HepG2 (cell line): ENCODE data around the gene OR51E2. TPM values are rescaled to one million over a fixed set of nuclear protein-coding genes. Genes with fewer than 3 reads are reported as not detected.

Source experiments
- ATAC-seq: fragments of 200-7000 bp; cut with Tn5 transposase; 3 replicates; pipeline ENCODE4 v1.9.1; 2020; ENCODE audit warnings: mild to moderate bottlenecking, moderate library complexity
- BruUV-seq: library from RNA; stranded (reverse); fragments of 400-500 nt; replicated peaks from 2 replicates; lab custom pipeline; 2021; lab: Mats Ljungman, UMichigan
- CTCF ChIA-PET: fragments of 300-600 bp; formaldehyde crosslinking; extraction: SDS; loops from one replicate; lab custom pipeline; 2021; ENCODE audit warnings: low total read pairs, inconsistent platforms, low intra/inter-chr PET ratio; lab: Yijun Ruan, JAX
- POLR2A ChIA-PET: fragments of 350-600 bp; sonication (Branson Sonifier 250); formaldehyde crosslinking; loops from one replicate; lab custom pipeline; 2020; ENCODE audit warnings: antibody characterized with exemption, inconsistent platforms; lab: Yijun Ruan, JAX
- DNase-seq: peaks from one replicate; pipeline ENCODE4 v3.0.0-alpha.2; 2015; ENCODE audit warnings: low spot score
- FAIRE-seq: peaks from 3 replicates; lab custom pipeline; 2011; peaks lifted over from hg19 to GRCh38; lab: Jason Lieb, UNC
- H2AFZ ChIP-seq: one replicate; pipeline ENCODE4 v1.6.1; 2011; ENCODE audit warnings: low read length, inconsistent platforms
- H3K27ac ChIP-seq: fragments of 300-600 bp; 3 replicates; pipeline ENCODE4 v1.8.0; 2011; ENCODE audit warnings: mixed run types, mild to moderate bottlenecking, mixed read lengths, low read length, inconsistent platforms; ENCODE audit not compliant: insufficient read depth; ENCODE audit errors: extremely low read length
- H3K27me3 ChIP-seq, 2 experiments: fragments of 200-600 bp in 1 of 2; 2 replicates in 1 of 2; 3 replicates in 1 of 2; pipeline versions ENCODE4 v1.6.0 to v1.8.0; 2011; ENCODE audit warnings: low read length in 2 of 2, mild to moderate bottlenecking in 2 of 2, moderate library complexity in 2 of 2, inconsistent platforms in 1 of 2; ENCODE audit not compliant: insufficient read depth in 2 of 2, control insufficient read depth in 1 of 2
- H3K36me3 ChIP-seq, 2 experiments: fragments of 200-600 bp in 1 of 2; replicated peaks in 1 of 2; 2 replicates in 1 of 2; 3 replicates in 1 of 2; pipeline versions ENCODE4 v1.5.1 to v1.8.0; 2011; ENCODE audit warnings: low read length in 2 of 2, inconsistent platforms in 1 of 2; ENCODE audit not compliant: insufficient read depth in 2 of 2, control insufficient read depth in 1 of 2
- H3K4me1 ChIP-seq: 2 replicates; pipeline ENCODE4 v1.5.1; 2012; ENCODE audit warnings: low read length, inconsistent platforms; ENCODE audit not compliant: insufficient read depth
- H3K4me2 ChIP-seq: 2 replicates; pipeline ENCODE4 v1.6.0; 2011; ENCODE audit warnings: low read depth, low read length, inconsistent platforms
- H3K4me3 ChIP-seq, 3 experiments: fragments of 200-600 bp in 1 of 3; sonication (generic), shearing (Covaris generic) in 1 of 3; replicated peaks in 1 of 3; 2 replicates each; pipeline ENCODE4 v1.5.1; 2011 to 2016; ENCODE audit warnings: low read length in 3 of 3, inconsistent platforms in 2 of 3, low read depth in 2 of 3, mild to moderate bottlenecking in 2 of 3, control low read depth in 1 of 3, mixed read lengths in 1 of 3; ENCODE audit not compliant: insufficient read depth in 1 of 3
- H3K79me2 ChIP-seq: one replicate; pipeline ENCODE4 v1.6.1; 2011; ENCODE audit warnings: low read length, inconsistent platforms; ENCODE audit not compliant: insufficient read depth
- H3K9ac ChIP-seq: 2 replicates; pipeline ENCODE4 v1.6.0; 2011; ENCODE audit warnings: mild to moderate bottlenecking, low read depth, low read length, inconsistent platforms; ENCODE audit not compliant: insufficient read depth
- H3K9me3 ChIP-seq: 2 replicates; pipeline ENCODE4 v1.5.1; 2012; ENCODE audit warnings: mild to moderate bottlenecking, low read length
- H4K20me1 ChIP-seq: 2 replicates; pipeline ENCODE4 v1.6.0; 2011; ENCODE audit warnings: inconsistent platforms, mild to moderate bottlenecking, low read length, moderate library complexity; ENCODE audit not compliant: insufficient read depth
- EEA1 ChIP-seq: sonication (generic); formaldehyde crosslinking; IDR thresholded peaks from 2 replicates; pipeline ENCODE4 v1.5.1; 2020; ENCODE audit warnings: mild to moderate bottlenecking, missing genetic modification reagents, borderline replicate concordance
- IKZF4 ChIP-seq: sonication (generic); formaldehyde crosslinking; IDR thresholded peaks from 2 replicates; pipeline ENCODE4 v1.5.1; 2020; ENCODE audit warnings: borderline replicate concordance, mild to moderate bottlenecking, low read depth, missing genetic modification reagents; ENCODE audit errors: not compliant biosample characterization
- KAT2B ChIP-seq: fragments of 150-350 bp; IDR thresholded peaks from 2 replicates; pipeline ENCODE4 v1.6.1; 2014; ENCODE audit warnings: low read depth, low read length, borderline replicate concordance
- KLF15 ChIP-seq: sonication (generic); formaldehyde crosslinking; IDR thresholded peaks from 2 replicates; pipeline ENCODE4 v1.8.1; 2023; ENCODE audit warnings: borderline replicate concordance, mild to moderate bottlenecking, inconsistent platforms, missing genetic modification reagents, mixed read lengths
- MED13 ChIP-seq: sonication (generic); formaldehyde crosslinking; IDR thresholded peaks from 2 replicates; pipeline ENCODE4 v1.5.0; 2020; ENCODE audit warnings: missing genetic modification reagents
- MED8 ChIP-seq: sonication (generic); formaldehyde crosslinking; IDR thresholded peaks from 2 replicates; pipeline ENCODE4 v1.8.1; 2023; ENCODE audit warnings: mild to moderate bottlenecking, missing genetic modification reagents; ENCODE audit not compliant: insufficient replicate concordance
- MIER3 ChIP-seq: IDR thresholded peaks from 2 replicates; pipeline ENCODE4 v1.6.1; 2016; ENCODE audit warnings: missing compliant biosample characterization, borderline replicate concordance
- NFIC ChIP-seq: IDR thresholded peaks from 2 replicates; pipeline ENCODE4 v1.6.1; 2012; ENCODE audit warnings: mild to moderate bottlenecking, low read length, inconsistent platforms
- PTBP1 ChIP-seq: fragments of 200-400 bp; formaldehyde crosslinking; IDR thresholded peaks from 2 replicates; pipeline ENCODE4 v1.6.1; 2018; ENCODE audit warnings: low read length, low read depth; ENCODE audit not compliant: poor library complexity, severe bottlenecking
- SOX6 ChIP-seq, 2 experiments: fragments of 450-650 bp in 1 of 2; sonication (generic) in 1 of 2; formaldehyde crosslinking in 1 of 2; IDR thresholded peaks; 2 replicates each; pipeline versions ENCODE4 v1.4.0 to v1.6.1; 2017 to 2020; ENCODE audit warnings: antibody characterized with exemption in 1 of 2, mild to moderate bottlenecking in 1 of 2, missing genetic modification reagents in 1 of 2
- SRY ChIP-seq: sonication (generic); formaldehyde crosslinking; IDR thresholded peaks from 2 replicates; pipeline ENCODE4 v1.8.0; 2022; ENCODE audit warnings: mild to moderate bottlenecking, missing genetic modification reagents
- ZMYM3 ChIP-seq: sonication (generic); formaldehyde crosslinking; IDR thresholded peaks from 2 replicates; pipeline ENCODE4 v1.5.1; 2020; ENCODE audit warnings: mild to moderate bottlenecking, missing genetic modification reagents
- ZNF431 ChIP-seq: sonication (generic); formaldehyde crosslinking; IDR thresholded peaks from 2 replicates; pipeline ENCODE4 v1.9.0; 2022; ENCODE audit warnings: missing genetic modification reagents, low read depth, mild to moderate bottlenecking, borderline replicate concordance
- ZNF564 ChIP-seq: sonication (generic); formaldehyde crosslinking; IDR thresholded peaks from 2 replicates; pipeline ENCODE4 v1.8.1; 2023; ENCODE audit warnings: mild to moderate bottlenecking, missing genetic modification reagents
- ZNF619 ChIP-seq: sonication (generic); formaldehyde crosslinking; IDR thresholded peaks from 2 replicates; pipeline ENCODE4 v1.4.0; 2020; ENCODE audit warnings: mild to moderate bottlenecking, missing genetic modification reagents
- ZNF678 ChIP-seq: sonication (generic); formaldehyde crosslinking; IDR thresholded peaks from 2 replicates; pipeline ENCODE4 v1.4.0; 2020; ENCODE audit warnings: mild to moderate bottlenecking, missing genetic modification reagents
- WGBS: methylation state at CpG from one replicate; pipeline ENCODE4 v1.1.6; 2017; ENCODE audit warnings: low lambda C conversion rate; 5-methylcytosine and 5-hydroxymethylcytosine counted together
- in situ Hi-C: cut with HindIII; loops from 2 replicates; pipeline ENCODE4 v1.10.0; 2017; ENCODE audit warnings: low pct_unique_long_range_greater_than_20kb; ENCODE audit not compliant: extremely low pct_ligation_motif_present
- intact Hi-C: fragments of 100-400 bp; cut with micrococcal nuclease; formaldehyde crosslinking; loops from one replicate; pipeline ENCODE4 v1.10.0; 2022; ENCODE audit not compliant: unreplicated experiment
- polyA plus RNA-seq, 8 experiments: library from polyadenylated mRNA; depleted of rRNA in 3 of 8; stranded (reverse) in 7 of 8; unstranded in 1 of 8; fragments of >200 nt; fragmentation: Illumina TruSeq in 4 of 8; extraction: Trizol in 4 of 8; gene quantifications; 2 replicates each; pipeline versions ENCODE4 v1.2.1 to v1.2.3, GENCODE V29; 2011 to 2016; ENCODE audit warnings: low read depth in 4 of 8, missing spikeins in 1 of 8, mixed read lengths in 1 of 8; ENCODE audit not compliant: insufficient read depth in 1 of 8
- total RNA-seq, 5 experiments: library from RNA; depleted of rRNA; stranded (reverse); fragments of >200 nt; fragmentation: Illumina TruSeq; extraction: Trizol; gene quantifications; 2 replicates each; pipeline ENCODE4 v1.2.3, GENCODE V29; 2016; ENCODE audit warnings: low read depth in 1 of 5
- TF ChIP-seq, protein P1 (sequence below): sonication (generic); formaldehyde crosslinking; IDR thresholded peaks from 2 replicates; pipeline ENCODE4 v1.5.1; 2020; ENCODE audit warnings: missing genetic modification reagents, mild to moderate bottlenecking, borderline replicate concordance
- TF ChIP-seq, protein P2 (sequence below), 2 experiments: sonication (generic) in 1 of 2; formaldehyde crosslinking in 1 of 2; IDR thresholded peaks; 2 replicates each; pipeline versions ENCODE4 v1.4.0 to v1.6.1; 2018 to 2020; ENCODE audit warnings: missing genetic modification reagents in 2 of 2, borderline replicate concordance in 1 of 2, low read depth in 1 of 2, mild to moderate bottlenecking in 1 of 2, missing biosample characterization in 1 of 2
- TF ChIP-seq, protein P3 (sequence below): sonication (generic); formaldehyde crosslinking; IDR thresholded peaks from 2 replicates; pipeline ENCODE4 v1.4.0; 2020; ENCODE audit warnings: missing genetic modification reagents

The OR51E2 gene
- total and polyA plus RNA-seq, 2 of the 13 experiments (the other 11 are each of a cell fraction or from before 2014, with no cell fraction given) = not detected

DNA sequence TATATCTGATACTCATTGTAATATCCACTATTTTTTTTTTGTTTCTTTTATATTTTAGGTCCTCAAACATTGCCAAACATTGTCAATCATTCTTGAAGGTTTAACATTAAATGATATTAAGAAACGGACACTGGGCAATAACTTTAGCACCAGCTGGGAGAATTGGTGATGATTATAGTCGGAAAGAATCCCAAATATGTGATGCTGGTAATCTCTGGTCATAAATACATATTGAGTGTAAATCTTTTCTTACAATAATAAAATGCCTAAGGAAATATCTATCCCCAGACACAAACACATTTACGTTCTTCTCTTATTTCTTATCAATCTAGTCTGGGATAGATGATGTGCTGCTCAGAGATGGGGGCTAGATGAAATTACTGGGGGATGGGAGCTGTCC is 25.2 kb downstream of the OR51E2 start:
- POLR2A ChIA-PET = no interaction called here
- in situ Hi-C loops (no loop called here), intact Hi-C loops (no loop called here)
- Histone ChIP-seq H3K36me3 (no peaks in the 10 kb centered on the region), H3K4me1 (no peaks in the 10 kb centered on the region), H3K79me2 (no peaks in the 10 kb centered on the region), H3K9ac (no peak overlapping the region), H3K4me3 (no peak overlapping the region), H3K27me3 (peaks cover 0 to 7% of the 10 kb centered on the region in 2 experiments; a peak in 2 of 5 replicates), H3K27ac (no peak overlapping the region), H2AFZ (no peak overlapping the region), H3K4me2 (no peak overlapping the region), H3K9me3 (no peaks in the 10 kb centered on the region), H4K20me1 (no peaks in the 10 kb centered on the region)
- no peak for DNase-seq
- no peak for TF ChIP-seq ZNF431 (CRISPR knock-in tag)
- TF ChIP-seq, protein P1, sequence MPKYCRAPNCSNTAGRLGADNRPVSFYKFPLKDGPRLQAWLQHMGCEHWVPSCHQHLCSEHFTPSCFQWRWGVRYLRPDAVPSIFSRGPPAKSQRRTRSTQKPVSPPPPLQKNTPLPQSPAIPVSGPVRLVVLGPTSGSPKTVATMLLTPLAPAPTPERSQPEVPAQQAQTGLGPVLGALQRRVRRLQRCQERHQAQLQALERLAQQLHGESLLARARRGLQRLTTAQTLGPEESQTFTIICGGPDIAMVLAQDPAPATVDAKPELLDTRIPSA (CRISPR knock-in tag) = no peak
- TF ChIP-seq PTBP1 = no peak
- TF ChIP-seq EEA1 (CRISPR knock-in tag) = no peak
- no peak for TF ChIP-seq ZNF678 (CRISPR knock-in tag)
- no peak for TF ChIP-seq MIER3 (CRISPR knock-in tag)
- TF ChIP-seq NFIC = no peak
- TF ChIP-seq KAT2B = no peak
- no peak for TF ChIP-seq SOX6 (IDR thresholded peaks at IDR 0.05)
- no peak for TF ChIP-seq SOX6 (CRISPR knock-in tag; IDR thresholded peaks at IDR 0.05)
- no peak for TF ChIP-seq SRY
- TF ChIP-seq, protein P2, sequence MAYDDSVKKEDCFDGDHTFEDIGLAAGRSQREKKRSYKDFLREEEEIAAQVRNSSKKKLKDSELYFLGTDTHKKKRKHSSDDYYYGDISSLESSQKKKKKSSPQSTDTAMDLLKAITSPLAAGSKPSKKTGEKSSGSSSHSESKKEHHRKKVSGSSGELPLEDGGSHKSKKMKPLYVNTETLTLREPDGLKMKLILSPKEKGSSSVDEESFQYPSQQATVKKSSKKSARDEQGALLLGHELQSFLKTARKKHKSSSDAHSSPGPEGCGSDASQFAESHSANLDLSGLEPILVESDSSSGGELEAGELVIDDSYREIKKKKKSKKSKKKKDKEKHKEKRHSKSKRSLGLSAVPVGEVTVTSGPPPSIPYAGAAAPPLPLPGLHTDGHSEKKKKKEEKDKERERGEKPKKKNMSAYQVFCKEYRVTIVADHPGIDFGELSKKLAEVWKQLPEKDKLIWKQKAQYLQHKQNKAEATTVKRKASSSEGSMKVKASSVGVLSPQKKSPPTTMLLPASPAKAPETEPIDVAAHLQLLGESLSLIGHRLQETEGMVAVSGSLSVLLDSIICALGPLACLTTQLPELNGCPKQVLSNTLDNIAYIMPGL (CRISPR knock-in tag; IDR thresholded peaks at IDR 0.05; ENCODE audit: borderline replicate concordance in 1 of 2, low read depth in 1 of 2) = no peak
- TF ChIP-seq KLF15 (CRISPR knock-in tag) = no peak
- no peak for TF ChIP-seq ZNF619
- no peak for TF ChIP-seq ZMYM3
- no peak for TF ChIP-seq MED8
- no peak for TF ChIP-seq MED13 (CRISPR knock-in tag)
- TF ChIP-seq, protein P3, sequence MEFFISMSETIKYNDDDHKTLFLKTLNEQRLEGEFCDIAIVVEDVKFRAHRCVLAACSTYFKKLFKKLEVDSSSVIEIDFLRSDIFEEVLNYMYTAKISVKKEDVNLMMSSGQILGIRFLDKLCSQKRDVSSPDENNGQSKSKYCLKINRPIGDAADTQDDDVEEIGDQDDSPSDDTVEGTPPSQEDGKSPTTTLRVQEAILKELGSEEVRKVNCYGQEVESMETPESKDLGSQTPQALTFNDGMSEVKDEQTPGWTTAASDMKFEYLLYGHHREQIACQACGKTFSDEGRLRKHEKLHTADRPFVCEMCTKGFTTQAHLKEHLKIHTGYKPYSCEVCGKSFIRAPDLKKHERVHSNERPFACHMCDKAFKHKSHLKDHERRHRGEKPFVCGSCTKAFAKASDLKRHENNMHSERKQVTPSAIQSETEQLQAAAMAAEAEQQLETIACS (CRISPR knock-in tag) = no peak
- no peak for TF ChIP-seq ZNF564 (CRISPR knock-in tag)
- TF ChIP-seq IKZF4 (CRISPR knock-in tag) = no peak
- ATAC-seq = no peak
- no TSS peak for BruUV-seq
- CTCF ChIA-PET = no interaction called here
- 2% methylated on average over 3 of the region's 3 CpGs for WGBS
- FAIRE-seq = no peak
